ENCODE measurements around the gene TMEM201.

TMEM201 gene

GRCh38 chr1:9600861-9601834 is 12.4 kb downstream of the TMEM201 start:
- Histone ChIP-seq H4K20me1 (ENCODE audit: control insufficient read depth, insufficient read depth, low read depth, low read length) (no peaks in the 10 kb centered on the region), H3K27ac (ENCODE audit: low read depth, low read length) (no peak overlapping the region), H3K79me2 (ENCODE audit: control insufficient read depth, low read length) (peaks cover 8% of the 10 kb centered on the region), H3K36me3 (ENCODE audit: control insufficient read depth, low read length) (peaks cover 71% of the 10 kb centered on the region), H3K4me2 (ENCODE audit: low read length) (no peak overlapping the region), H3K4me1 (ENCODE audit: control insufficient read depth, low read length) (no peaks in the 10 kb centered on the region), H3F3A (ENCODE audit: control insufficient read depth, insufficient read depth) (no peaks in the 10 kb centered on the region), H3K9me3 (ENCODE audit: control insufficient read depth, insufficient read depth, low read length) (no peaks in the 10 kb centered on the region), H3K4me3 (ENCODE audit: low read length) (no peak overlapping the region), H3K27me3 (ENCODE audit: control insufficient read depth, low read length) (no peaks in the 10 kb centered on the region), H3K9me2 (replicated peaks; ENCODE audit: control insufficient read depth, low read length) (no peaks in the 10 kb centered on the region)
- TF ChIP-seq EZH2phosphoT487 (IDR thresholded peaks at IDR 0.05; ENCODE audit: borderline replicate concordance, low read length) = no peak
- TF ChIP-seq CTCF (IDR thresholded peaks at IDR 0.05; ENCODE audit: low read depth, low read length, poor library complexity, severe bottlenecking) = no peak

GRCh38 chr1:9601942-9602793 is 13.5 kb downstream of the TMEM201 start:
- Histone ChIP-seq H3K27ac (ENCODE audit: low read depth, low read length) (no peak overlapping the region), H3K9me3 (ENCODE audit: control insufficient read depth, insufficient read depth, low read length) (no peaks in the 10 kb centered on the region), H3K27me3 (ENCODE audit: control insufficient read depth, low read length) (no peaks in the 10 kb centered on the region), H3K79me2 (ENCODE audit: control insufficient read depth, low read length) (peaks cover 3% of the 10 kb centered on the region; the same call in 1 of the 2 replicates), H3K36me3 (ENCODE audit: control insufficient read depth, low read length) (peaks cover 61% of the 10 kb centered on the region), H3K4me1 (ENCODE audit: control insufficient read depth, low read length) (no peaks in the 10 kb centered on the region), H3K9me2 (replicated peaks; ENCODE audit: control insufficient read depth, low read length) (no peaks in the 10 kb centered on the region), H3F3A (ENCODE audit: control insufficient read depth, insufficient read depth) (no peaks in the 10 kb centered on the region), H4K20me1 (ENCODE audit: control insufficient read depth, insufficient read depth, low read depth, low read length) (no peaks in the 10 kb centered on the region), H3K4me3 (ENCODE audit: low read length) (no peak overlapping the region), H3K4me2 (ENCODE audit: low read length) (no peak overlapping the region)
- TF ChIP-seq CTCF (IDR thresholded peaks at IDR 0.05; ENCODE audit: low read depth, low read length, poor library complexity, severe bottlenecking) = no peak
- no peak for TF ChIP-seq EZH2phosphoT487 (IDR thresholded peaks at IDR 0.05; ENCODE audit: borderline replicate concordance, low read length)

- no peaks in the 10 kb centered on the region for H3F3A ChIP-seq (ENCODE audit: control insufficient read depth, insufficient read depth)
- no peak overlapping the region for H3K27ac ChIP-seq (ENCODE audit: low read depth, low read length)
- no peaks in the 10 kb centered on the region for H4K20me1 ChIP-seq (ENCODE audit: control insufficient read depth, insufficient read depth, low read depth, low read length)
- H3K9me3 ChIP-seq (ENCODE audit: control insufficient read depth, insufficient read depth, low read length) = no peaks in the 10 kb centered on the region
- H3K4me2 ChIP-seq (ENCODE audit: low read length) = no peak overlapping the region
- H3K79me2 ChIP-seq (ENCODE audit: control insufficient read depth, low read length) = no peaks in the 10 kb centered on the region
- no peak overlapping the region for H3K4me3 ChIP-seq (ENCODE audit: low read length)
- no peaks in the 10 kb centered on the region for H3K4me1 ChIP-seq (ENCODE audit: control insufficient read depth, low read length)
- H3K27me3 ChIP-seq (ENCODE audit: control insufficient read depth, low read length) = no peaks in the 10 kb centered on the region
- no peaks in the 10 kb centered on the region for H3K9me2 ChIP-seq (replicated peaks; ENCODE audit: control insufficient read depth, low read length)
- peaks cover 55% of the 10 kb centered on the region for H3K36me3 ChIP-seq (ENCODE audit: control insufficient read depth, low read length)
- no peak for TF ChIP-seq CTCF (IDR thresholded peaks at IDR 0.05; ENCODE audit: low read depth, low read length, poor library complexity, severe bottlenecking)
- no peak for TF ChIP-seq EZH2phosphoT487 (IDR thresholded peaks at IDR 0.05; ENCODE audit: borderline replicate concordance, low read length)
Observed at GRCh38 chr1:9602794-9603167, 14.1 kb downstream of the TMEM201 start.

All from DOHH2 (cell line).